SK-N-SH (cell line): Measurements from ENCODE around the gene RRAGC. TPM values are rescaled to one million over a fixed set of nuclear protein-coding genes. Genes with fewer than 3 reads are reported as not detected.

Source experiments
- CTCF ChIA-PET: fragments of 300-600, 350-600 bp; formaldehyde crosslinking; extraction: SDS; loops from one replicate; lab custom pipeline; 2021; lab: Yijun Ruan, JAX
- POLR2A ChIA-PET: fragments of 350-600 bp; sonication (Branson Sonifier 250); formaldehyde crosslinking; extraction: SDS; loops from one replicate; lab custom pipeline; 2020; ENCODE audit warnings: antibody characterized with exemption, inconsistent platforms; lab: Yijun Ruan, JAX
- DNase-seq: peaks from one replicate; pipeline ENCODE4 v3.0.0; 2012
- H2AFZ ChIP-seq: fragments of 200-600 bp; sonication (generic); 2 replicates; pipeline ENCODE4 v1.8.1; 2016; ENCODE audit warnings: antibody characterized with exemption, mild to moderate bottlenecking, low read depth
- H3F3A ChIP-seq: fragments of 200-600 bp; sonication (generic); replicated peaks from 2 replicates; pipeline ENCODE3; 2016; ENCODE audit warnings: antibody characterized with exemption, mild to moderate bottlenecking; ENCODE audit not compliant: insufficient read depth
- H3K27ac ChIP-seq, 2 experiments: fragments of 200-500 bp in 1 of 2; fragments of 200-600 bp in 1 of 2; sonication (Bioruptor generic) in 1 of 2; sonication (generic), shearing (Covaris generic) in 1 of 2; 2 replicates each; pipeline versions ENCODE4 v1.5.1 to v1.6.1; 2014 to 2016; ENCODE audit warnings: low read depth in 2 of 2, inconsistent platforms in 1 of 2, low read length in 1 of 2, mild to moderate bottlenecking in 1 of 2, mixed read lengths in 1 of 2
- H3K27me3 ChIP-seq: fragments of 200-600 bp; sonication (generic), shearing (Covaris generic); 2 replicates; pipeline ENCODE4 v1.6.1; 2016; ENCODE audit warnings: mixed run types; ENCODE audit not compliant: insufficient read depth
- H3K36me3 ChIP-seq, 2 experiments: fragments of 200-500 bp in 1 of 2; fragments of 200-600 bp in 1 of 2; sonication (Bioruptor generic) in 1 of 2; sonication (generic) in 1 of 2; replicated peaks in 1 of 2; 2 replicates each; pipeline versions ENCODE3 to v1.5.1; 2014 to 2016; ENCODE audit warnings: low read length in 1 of 2, mild to moderate bottlenecking in 1 of 2; ENCODE audit not compliant: insufficient read depth in 2 of 2, control insufficient read depth in 1 of 2
- H3K4me1 ChIP-seq, 2 experiments: fragments of 200-500 bp in 1 of 2; fragments of 200-600 bp in 1 of 2; sonication (Bioruptor generic) in 1 of 2; sonication (generic), shearing (Covaris generic) in 1 of 2; 2 replicates each; pipeline versions ENCODE4 v1.5.1 to v1.6.1; 2014 to 2016; ENCODE audit warnings: low read depth in 1 of 2, low read length in 1 of 2, mixed run types in 1 of 2; ENCODE audit not compliant: insufficient read depth in 2 of 2, control insufficient read depth in 1 of 2
- H3K4me2 ChIP-seq: fragments of 200-600 bp; sonication (generic), shearing (Covaris generic); 2 replicates; pipeline ENCODE4 v1.6.1; 2017; ENCODE audit warnings: mixed run types
- H3K4me3 ChIP-seq, 2 experiments: fragments of 200-500 bp in 1 of 2; fragments of 200-600 bp in 1 of 2; sonication (Bioruptor generic) in 1 of 2; sonication (generic), shearing (Covaris generic) in 1 of 2; 2 replicates each; pipeline versions ENCODE4 v1.5.1 to v1.8.1; 2014 to 2016; ENCODE audit warnings: low read depth in 2 of 2, inconsistent platforms in 1 of 2, low read length in 1 of 2, mild to moderate bottlenecking in 1 of 2, mixed read lengths in 1 of 2, moderate library complexity in 1 of 2
- H3K79me2 ChIP-seq: fragments of 200-600 bp; sonication (generic); 2 replicates; pipeline ENCODE4 v1.8.1; 2017; ENCODE audit warnings: mild to moderate bottlenecking; ENCODE audit not compliant: insufficient read depth
- H3K9ac ChIP-seq: fragments of 200-600 bp; sonication (generic); 2 replicates; pipeline ENCODE4 v1.6.1; 2017; ENCODE audit warnings: mixed run types
- H3K9me2 ChIP-seq: fragments of 200-600 bp; sonication (generic); 2 replicates; pipeline ENCODE4 v1.6.1; 2017; ENCODE audit warnings: mixed run types
- H3K9me3 ChIP-seq: fragments of 200-600 bp; sonication (generic); 2 replicates; pipeline ENCODE4 v1.6.1; 2017; ENCODE audit warnings: mixed run types, mild to moderate bottlenecking, moderate library complexity
- H4K20me1 ChIP-seq: fragments of 200-600 bp; sonication (generic); 2 replicates; pipeline ENCODE4 v1.6.1; 2017; ENCODE audit warnings: mild to moderate bottlenecking, mixed run types; ENCODE audit not compliant: insufficient read depth
- ELF1 ChIP-seq: IDR thresholded peaks from 2 replicates; pipeline ENCODE4 v1.4.0; 2012
- EP300 ChIP-seq, 2 experiments: IDR thresholded peaks; 2 replicates each; pipeline versions ENCODE4 v1.4.0 to v1.6.1; 2012; ENCODE audit warnings: borderline replicate concordance in 1 of 2, low read depth in 1 of 2, low read length in 1 of 2
- FOXJ3 ChIP-seq: sonication (generic); formaldehyde crosslinking; IDR thresholded peaks from 2 replicates; pipeline ENCODE4 v1.5.1; 2020; ENCODE audit warnings: mild to moderate bottlenecking, missing genetic modification reagents
- FOXM1 ChIP-seq: IDR thresholded peaks from 2 replicates; pipeline ENCODE4 v1.4.0; 2012; ENCODE audit warnings: low read depth, mild to moderate bottlenecking
- GABPA ChIP-seq: IDR thresholded peaks from 2 replicates; pipeline ENCODE4 v1.4.0; 2012; ENCODE audit warnings: low read depth, mild to moderate bottlenecking
- MAX ChIP-seq: IDR thresholded peaks from 2 replicates; pipeline ENCODE4 v1.4.0; 2012; ENCODE audit warnings: low read depth
- MEF2A ChIP-seq: IDR thresholded peaks from 2 replicates; pipeline ENCODE4 v1.4.0; 2012; ENCODE audit warnings: low read depth, borderline replicate concordance
- NFIC ChIP-seq: IDR thresholded peaks from 2 replicates; pipeline ENCODE4 v1.4.0; 2012; ENCODE audit warnings: borderline replicate concordance
- PBX3 ChIP-seq: IDR thresholded peaks from 2 replicates; pipeline ENCODE4; 2012
- RAD21 ChIP-seq: IDR thresholded peaks from 2 replicates; pipeline ENCODE4 v1.6.1; 2012; ENCODE audit warnings: mild to moderate bottlenecking, low read length
- RFX5 ChIP-seq: IDR thresholded peaks from 2 replicates; pipeline ENCODE4 v1.6.1; 2012; ENCODE audit warnings: mild to moderate bottlenecking, improper control_type of control experiment, low read length
- RXRA ChIP-seq: IDR thresholded peaks from 2 replicates; pipeline ENCODE4 v1.4.0; 2012; ENCODE audit warnings: low read depth, mild to moderate bottlenecking, borderline replicate concordance
- SMC3 ChIP-seq: IDR thresholded peaks from 2 replicates; pipeline ENCODE4 v1.6.1; 2012; ENCODE audit warnings: low read depth, low read length, improper control_type of control experiment
- TAF1 ChIP-seq: IDR thresholded peaks from 2 replicates; pipeline ENCODE4 v1.6.1; 2012; ENCODE audit warnings: low read depth, mild to moderate bottlenecking, low read length, moderate library complexity, borderline replicate concordance
- TCF12 ChIP-seq: IDR thresholded peaks from 2 replicates; pipeline ENCODE4 v1.4.0; 2012
- USF1 ChIP-seq: IDR thresholded peaks from 2 replicates; pipeline ENCODE4 v1.4.0; 2012; ENCODE audit warnings: low read depth, borderline replicate concordance
- USF2 ChIP-seq: fragments of 150-350 bp; IDR thresholded peaks from 2 replicates; pipeline ENCODE4 v1.6.1; 2017; ENCODE audit warnings: antibody characterized with exemption, low read length, low read depth, borderline replicate concordance
- WGBS: methylation state at CpG from one replicate; pipeline ENCODE4 v1.1.6; 2017; ENCODE audit warnings: low lambda C conversion rate; 5-methylcytosine and 5-hydroxymethylcytosine counted together
- polyA plus RNA-seq, 3 experiments: library from polyadenylated mRNA; depleted of rRNA; stranded (reverse); fragments of >200 nt; gene quantifications; 2 replicates each; pipeline ENCODE4 v1.2.3, GENCODE V29; 2012
- TF ChIP-seq, protein P1 (sequence below): fragments of 150-350 bp; IDR thresholded peaks from 2 replicates; pipeline ENCODE4 v1.6.1; 2016; ENCODE audit warnings: mild to moderate bottlenecking, low read depth, low read length
- TF ChIP-seq, protein P2 (sequence below): IDR thresholded peaks from 2 replicates; pipeline ENCODE4 v1.4.0; 2012; ENCODE audit warnings: low read depth, borderline replicate concordance

RRAGC gene
- polyA plus RNA-seq, 1 of the 3 experiments (the other 2 are of a cell fraction), result 9.6 TPM

DNA sequence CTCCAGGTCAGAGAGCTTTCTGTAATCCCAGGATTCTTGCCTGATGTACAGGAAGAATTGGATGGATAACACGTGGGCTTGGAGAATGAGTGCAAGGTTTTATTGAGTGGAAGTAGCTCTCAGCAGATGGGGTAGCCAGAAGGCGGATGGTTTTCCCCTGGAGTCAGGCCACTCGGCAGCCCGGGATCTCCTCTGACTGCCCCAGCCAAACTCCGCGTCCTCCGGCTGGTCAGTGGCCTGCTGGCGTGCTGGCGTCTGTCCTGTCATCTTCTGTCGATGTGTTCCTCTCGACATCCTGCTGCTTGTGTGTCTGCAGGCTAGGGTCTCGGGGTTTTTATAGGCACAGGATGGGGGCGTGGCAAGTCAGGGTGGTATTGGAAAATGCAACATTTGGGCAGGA lies 49.2 kb upstream of the RRAGC start:
- H3F3A ChIP-seq, result no peaks in the 10 kb centered on the region
- H3K9ac ChIP-seq, result no peak overlapping the region
- no peak overlapping the region for H2AFZ ChIP-seq
- no peak for DNase-seq
- ChIA-PET CTCF (interaction anchor here (2.5 kb wide), 1 partner anchor 10 kb away, joined by 7 read pairs; no protein-coding TSS in a partner anchor), POLR2A (no interaction called here)
- no peak for TF ChIP-seq RXRA
- no peak for TF ChIP-seq PBX3
- TF ChIP-seq USF2, result no peak
- TF ChIP-seq EP300 (IDR thresholded peaks at IDR 0.05; ENCODE audit: borderline replicate concordance in 1 of 2, low read depth in 1 of 2, low read length in 1 of 2), result no peak
- TF ChIP-seq GABPA, result no peak
- no peak for TF ChIP-seq FOXM1
- no peak for TF ChIP-seq RAD21
- no peak for TF ChIP-seq SMC3
- TF ChIP-seq TAF1, result no peak
- TF ChIP-seq, protein P1, sequence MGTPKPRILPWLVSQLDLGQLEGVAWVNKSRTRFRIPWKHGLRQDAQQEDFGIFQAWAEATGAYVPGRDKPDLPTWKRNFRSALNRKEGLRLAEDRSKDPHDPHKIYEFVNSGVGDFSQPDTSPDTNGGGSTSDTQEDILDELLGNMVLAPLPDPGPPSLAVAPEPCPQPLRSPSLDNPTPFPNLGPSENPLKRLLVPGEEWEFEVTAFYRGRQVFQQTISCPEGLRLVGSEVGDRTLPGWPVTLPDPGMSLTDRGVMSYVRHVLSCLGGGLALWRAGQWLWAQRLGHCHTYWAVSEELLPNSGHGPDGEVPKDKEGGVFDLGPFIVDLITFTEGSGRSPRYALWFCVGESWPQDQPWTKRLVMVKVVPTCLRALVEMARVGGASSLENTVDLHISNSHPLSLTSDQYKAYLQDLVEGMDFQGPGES, result no peak
- no peak for TF ChIP-seq ELF1
- TF ChIP-seq RFX5, result no peak
- TF ChIP-seq TCF12, result no peak
- no peak for TF ChIP-seq NFIC
- TF ChIP-seq MEF2A, result no peak
- no peak for TF ChIP-seq USF1
- H3K4me1 ChIP-seq, result no peaks in the 10 kb centered on the region
- no peaks in the 10 kb centered on the region for H3K9me2 ChIP-seq
- H3K27me3 ChIP-seq, result no peaks in the 10 kb centered on the region
- H3K9me3 ChIP-seq, result no peaks in the 10 kb centered on the region
- WGBS, result 85% methylated on average over 13 of the region's 13 CpGs
- H4K20me1 ChIP-seq, result no peaks in the 10 kb centered on the region
- no peaks in the 10 kb centered on the region for H3K79me2 ChIP-seq
- no peak overlapping the region for H3K27ac ChIP-seq
- no peaks in the 10 kb centered on the region for H3K36me3 ChIP-seq
- H3K4me2 ChIP-seq, result no peak overlapping the region
- no peak overlapping the region for H3K4me3 ChIP-seq

- Histone ChIP-seq H3K4me1 (no peaks in the 10 kb centered on the region), H3K9ac (no peak overlapping the region), H4K20me1 (no peaks in the 10 kb centered on the region), H3K4me3 (no peak overlapping the region), H3K9me2 (no peaks in the 10 kb centered on the region), H3K9me3 (no peaks in the 10 kb centered on the region), H3F3A (no peaks in the 10 kb centered on the region), H3K36me3 (no peaks in the 10 kb centered on the region), H3K27ac (no peak overlapping the region), H3K79me2 (no peaks in the 10 kb centered on the region), H3K27me3 (no peaks in the 10 kb centered on the region), H2AFZ (no peak overlapping the region), H3K4me2 (no peak overlapping the region)
- DNase-seq, result no peak
- ChIA-PET POLR2A (no interaction called here), CTCF (no interaction called here)
- WGBS, result 75% methylated on average over 2 of the region's 2 CpGs
- TF ChIP-seq SMC3, result no peak
- no peak for TF ChIP-seq MAX
- no peak for TF ChIP-seq TAF1
- TF ChIP-seq, protein P1, result no peak
- TF ChIP-seq TCF12, result no peak
- TF ChIP-seq EP300 (IDR thresholded peaks at IDR 0.05; ENCODE audit: borderline replicate concordance in 1 of 2, low read depth in 1 of 2, low read length in 1 of 2), result no peak
- TF ChIP-seq NFIC, result no peak
- TF ChIP-seq, protein P2, sequence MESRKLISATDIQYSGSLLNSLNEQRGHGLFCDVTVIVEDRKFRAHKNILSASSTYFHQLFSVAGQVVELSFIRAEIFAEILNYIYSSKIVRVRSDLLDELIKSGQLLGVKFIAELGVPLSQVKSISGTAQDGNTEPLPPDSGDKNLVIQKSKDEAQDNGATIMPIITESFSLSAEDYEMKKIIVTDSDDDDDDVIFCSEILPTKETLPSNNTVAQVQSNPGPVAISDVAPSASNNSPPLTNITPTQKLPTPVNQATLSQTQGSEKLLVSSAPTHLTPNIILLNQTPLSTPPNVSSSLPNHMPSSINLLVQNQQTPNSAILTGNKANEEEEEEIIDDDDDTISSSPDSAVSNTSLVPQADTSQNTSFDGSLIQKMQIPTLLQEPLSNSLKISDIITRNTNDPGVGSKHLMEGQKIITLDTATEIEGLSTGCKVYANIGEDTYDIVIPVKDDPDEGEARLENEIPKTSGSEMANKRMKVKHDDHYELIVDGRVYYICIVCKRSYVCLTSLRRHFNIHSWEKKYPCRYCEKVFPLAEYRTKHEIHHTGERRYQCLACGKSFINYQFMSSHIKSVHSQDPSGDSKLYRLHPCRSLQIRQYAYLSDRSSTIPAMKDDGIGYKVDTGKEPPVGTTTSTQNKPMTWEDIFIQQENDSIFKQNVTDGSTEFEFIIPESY, result no peak
- TF ChIP-seq FOXJ3 (CRISPR knock-in tag), result no peak
Observed at GRCh38 chr1:38905985-38906384, 46.4 kb upstream of the RRAGC start.
